ENCODE data around the gene PIGW.
A peak's percentile ranks its signal among the peaks of the same experiment; 100 is the strongest.

Gene PIGW

DNA sequence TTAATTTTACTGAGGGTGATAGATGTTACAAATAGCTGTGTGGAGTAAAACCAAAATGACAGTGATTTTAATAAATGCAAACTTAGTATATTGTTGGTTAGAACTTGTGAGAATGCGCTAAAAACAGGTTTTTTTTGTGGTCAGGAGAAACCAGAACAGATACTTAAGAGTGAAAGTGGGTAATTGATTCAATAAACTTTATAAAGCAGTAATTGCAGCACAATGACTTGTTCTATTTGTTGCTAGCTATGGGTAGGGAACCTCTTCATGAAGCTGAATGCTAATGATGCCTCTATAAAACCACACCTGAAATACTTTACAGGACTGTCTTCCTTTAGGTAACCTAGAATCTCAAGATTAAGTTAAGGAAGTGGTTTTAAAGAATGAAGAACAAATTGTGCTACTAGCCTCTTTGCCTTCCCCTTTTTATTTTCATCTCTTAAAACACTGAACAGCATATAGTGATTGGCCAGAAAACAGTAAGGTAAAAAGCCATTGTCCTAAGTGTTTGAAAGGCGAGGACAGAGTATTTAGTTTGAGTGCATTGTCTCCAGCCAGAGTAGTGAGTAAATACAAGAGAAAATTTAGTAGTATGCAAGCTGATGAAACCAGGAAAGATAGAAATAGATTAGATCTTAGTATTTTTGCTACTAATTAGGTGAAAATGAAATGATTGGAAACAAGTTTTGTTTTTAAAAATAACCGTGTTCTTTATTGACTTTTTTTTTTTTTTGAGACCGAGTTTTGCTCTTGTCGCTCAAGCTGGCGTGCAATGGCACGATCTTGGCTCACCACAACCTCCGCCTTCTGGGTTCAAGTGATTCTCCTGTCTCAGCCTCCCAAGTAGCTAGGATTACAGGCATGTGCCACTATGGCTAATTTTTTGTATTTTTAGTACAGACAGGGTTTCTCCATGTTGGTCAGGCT, 16.0 kb downstream of the PIGW start:
- Histone ChIP-seq H2BK5ac (ENCODE audit: low read length) (no peak overlapping the region), H3K4ac (ENCODE audit: low read length) (no peak overlapping the region), H3K4me2 (ENCODE audit: insufficient read depth, low read length, poor library complexity, severe bottlenecking) (no peak overlapping the region), H4K91ac (ENCODE audit: low read depth, low read length, poor library complexity) (no peak overlapping the region), H2AFZ (ENCODE audit: low read length) (no peak overlapping the region), H2AK5ac (ENCODE audit: low read depth, low read length) (no peak overlapping the region), H3K36me3 (replicated peaks in 1 of 2; ENCODE audit: control insufficient read depth in 2 of 2, insufficient read depth in 2 of 2, low read length in 2 of 2) (peaks cover 2 to 52% of the 10 kb centered on the region in 2 donors), H3K79me1 (ENCODE audit: low read depth, low read length) (peaks cover 2% of the 10 kb centered on the region), H2BK12ac (ENCODE audit: low read length) (no peak overlapping the region), H3K4me1 (ENCODE audit: control insufficient read depth in 2 of 2, insufficient read depth in 1 of 2, low read depth in 1 of 2, low read length in 2 of 2) (peaks cover 2 to 6% of the 10 kb centered on the region in 2 donors), H3K4me3 (ENCODE audit: low read length in 2 of 2) (no peak overlapping the region), H2BK120ac (ENCODE audit: low read depth, low read length) (no peak overlapping the region), H3K9ac (ENCODE audit: low read depth, low read length, poor library complexity) (no peak overlapping the region), H3K9me3 (replicated peaks in 1 of 2; ENCODE audit: control insufficient read depth in 2 of 2, insufficient read depth in 1 of 2, low read depth in 1 of 2, low read length in 2 of 2) (no peaks in the 10 kb centered on the region), H3K14ac (ENCODE audit: low read length) (no peak overlapping the region), H4K8ac (ENCODE audit: low read depth, low read length) (no peak overlapping the region), H3K18ac (ENCODE audit: low read length) (no peak overlapping the region), H3K23ac (ENCODE audit: low read depth, low read length, poor library complexity) (no peak overlapping the region), H3K27me3 (ENCODE audit: control insufficient read depth in 3 of 3, insufficient read depth in 3 of 3, low read depth in 1 of 3, low read length in 3 of 3) (no peaks in the 10 kb centered on the region), H2BK15ac (ENCODE audit: low read length) (no peak overlapping the region), H3K27ac (replicated peaks; ENCODE audit: low read length) (no peak overlapping the region)
- no peak for DNase-seq (ENCODE audit: low spot score)
- WGBS, 2 donors (ENCODE audit: extremely low coverage in 2 of 2, insufficient read length in 2 of 2, insufficient replicate concordance in 1 of 2): no CpG with 5 or more reads among the region's 8 CpGs

GRCh38 chr17:36553459-36553858, 18.7 kb downstream of the PIGW start:
- Histone ChIP-seq H3K9ac (ENCODE audit: low read depth, low read length, poor library complexity) (no peak overlapping the region), H2BK120ac (ENCODE audit: low read depth, low read length) (no peak overlapping the region), H3K79me1 (ENCODE audit: low read depth, low read length) (peaks cover 2% of the 10 kb centered on the region), H3K4me2 (ENCODE audit: insufficient read depth, low read length, poor library complexity, severe bottlenecking) (no peak overlapping the region), H3K4me3 (ENCODE audit: low read length in 2 of 2) (no peak overlapping the region), H3K36me3 (replicated peaks in 1 of 2; ENCODE audit: control insufficient read depth in 2 of 2, insufficient read depth in 2 of 2, low read length in 2 of 2) (peaks cover 11 to 65% of the 10 kb centered on the region in 2 donors), H3K4ac (ENCODE audit: low read length) (no peak overlapping the region), H3K18ac (ENCODE audit: low read length) (no peak overlapping the region), H2BK12ac (ENCODE audit: low read length) (no peak overlapping the region), H3K23ac (ENCODE audit: low read depth, low read length, poor library complexity) (no peak overlapping the region), H2AFZ (ENCODE audit: low read length) (no peak overlapping the region), H3K27me3 (ENCODE audit: control insufficient read depth in 3 of 3, insufficient read depth in 3 of 3, low read depth in 1 of 3, low read length in 3 of 3) (no peaks in the 10 kb centered on the region), H3K27ac (replicated peaks; ENCODE audit: low read length) (no peak overlapping the region), H3K4me1 (ENCODE audit: control insufficient read depth in 2 of 2, insufficient read depth in 1 of 2, low read depth in 1 of 2, low read length in 2 of 2) (no peaks in the 10 kb centered on the region), H4K8ac (ENCODE audit: low read depth, low read length) (no peak overlapping the region), H2BK15ac (ENCODE audit: low read length) (no peak overlapping the region), H2AK5ac (ENCODE audit: low read depth, low read length) (no peak overlapping the region), H2BK5ac (ENCODE audit: low read length) (no peak overlapping the region), H3K9me3 (replicated peaks in 1 of 2; ENCODE audit: control insufficient read depth in 2 of 2, insufficient read depth in 1 of 2, low read depth in 1 of 2, low read length in 2 of 2) (no peaks in the 10 kb centered on the region), H3K14ac (ENCODE audit: low read length) (no peak overlapping the region), H4K91ac (ENCODE audit: low read depth, low read length, poor library complexity) (no peak overlapping the region)
- no peak for DNase-seq (ENCODE audit: low spot score)
- WGBS, 2 donors (ENCODE audit: extremely low coverage in 2 of 2, insufficient read length in 2 of 2, insufficient replicate concordance in 1 of 2): no CpG with 5 or more reads among the region's 3 CpGs

DNA sequence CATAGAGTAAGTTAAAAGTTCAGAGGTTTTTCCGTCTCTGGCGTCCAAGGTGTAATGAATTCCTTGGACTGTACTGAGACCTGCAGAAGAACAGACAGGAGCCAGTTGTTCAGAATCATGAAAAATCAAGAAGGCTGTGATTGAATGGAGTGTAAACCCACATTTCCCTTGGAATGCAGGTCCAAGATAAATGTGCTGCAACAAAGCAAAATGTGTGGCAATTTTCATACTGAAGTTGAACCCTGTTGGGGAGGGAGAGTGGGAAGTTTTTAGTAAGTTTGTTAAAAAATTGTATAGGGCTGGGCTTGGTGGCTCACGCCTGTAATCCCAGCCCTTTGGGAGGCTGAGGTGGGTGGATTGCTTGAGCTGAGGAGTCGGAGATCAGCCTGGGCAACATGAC, 31.3 kb downstream of the PIGW start:
- Histone ChIP-seq H3K79me1 (ENCODE audit: low read depth, low read length) (no peaks in the 10 kb centered on the region), H3K23ac (ENCODE audit: low read depth, low read length, poor library complexity) (no peak overlapping the region), H3K27me3 (ENCODE audit: control insufficient read depth in 3 of 3, insufficient read depth in 3 of 3, low read depth in 1 of 3, low read length in 3 of 3) (no peaks in the 10 kb centered on the region), H3K9me3 (replicated peaks in 1 of 2; ENCODE audit: control insufficient read depth in 2 of 2, insufficient read depth in 1 of 2, low read depth in 1 of 2, low read length in 2 of 2) (no peaks in the 10 kb centered on the region), H3K4me1 (ENCODE audit: control insufficient read depth in 2 of 2, insufficient read depth in 1 of 2, low read depth in 1 of 2, low read length in 2 of 2) (no peaks in the 10 kb centered on the region), H2BK15ac (ENCODE audit: low read length) (no peak overlapping the region), H3K4me2 (ENCODE audit: insufficient read depth, low read length, poor library complexity, severe bottlenecking) (no peak overlapping the region), H3K27ac (replicated peaks; ENCODE audit: low read length) (no peak overlapping the region), H3K18ac (ENCODE audit: low read length) (no peak overlapping the region), H3K36me3 (replicated peaks in 1 of 2; ENCODE audit: control insufficient read depth in 2 of 2, insufficient read depth in 2 of 2, low read length in 2 of 2) (peaks cover 17 to 89% of the 10 kb centered on the region in 2 donors), H2AK5ac (ENCODE audit: low read depth, low read length) (no peak overlapping the region), H2AFZ (ENCODE audit: low read length) (no peak overlapping the region), H4K8ac (ENCODE audit: low read depth, low read length) (no peak overlapping the region), H2BK12ac (ENCODE audit: low read length) (no peak overlapping the region), H3K4ac (ENCODE audit: low read length) (no peak overlapping the region), H2BK5ac (ENCODE audit: low read length) (no peak overlapping the region), H2BK120ac (ENCODE audit: low read depth, low read length) (no peak overlapping the region), H3K4me3 (ENCODE audit: low read length in 2 of 2) (no peak overlapping the region), H4K91ac (ENCODE audit: low read depth, low read length, poor library complexity) (no peak overlapping the region), H3K14ac (ENCODE audit: low read length) (no peak overlapping the region), H3K9ac (ENCODE audit: low read depth, low read length, poor library complexity) (no peak overlapping the region)
- no CpG with 5 or more reads among the region's 4 CpGs for WGBS, 2 donors (ENCODE audit: extremely low coverage in 2 of 2, insufficient read length in 2 of 2, insufficient replicate concordance in 1 of 2)
- DNase-seq (ENCODE audit: low spot score): no peak

DNA sequence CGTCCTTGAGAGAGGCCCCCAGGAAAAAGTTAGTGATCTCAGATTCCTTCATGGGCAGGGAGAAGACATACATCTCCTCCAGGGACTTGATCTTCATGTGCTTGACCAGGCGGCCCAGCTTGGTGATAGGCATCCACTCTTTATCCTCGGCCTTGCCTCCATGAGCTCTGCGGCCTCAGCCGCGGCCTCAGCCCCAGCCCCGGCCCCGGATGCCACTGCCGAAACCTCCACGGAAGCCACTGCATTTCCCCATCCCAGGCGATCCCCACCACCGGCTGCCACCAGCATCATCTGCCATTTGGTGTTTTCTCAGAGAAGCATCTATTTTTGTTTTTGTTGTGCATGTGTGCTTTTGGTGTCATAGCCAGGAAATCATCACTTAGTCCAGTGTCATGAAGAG, 40.2 kb downstream of the PIGW start:
- H3K4me1 ChIP-seq (ENCODE audit: control insufficient read depth in 2 of 2, insufficient read depth in 1 of 2, low read depth in 1 of 2, low read length in 2 of 2): no peaks in the 10 kb centered on the region
- no peak overlapping the region for H2AFZ ChIP-seq (ENCODE audit: low read length)
- H3K4me2 ChIP-seq (ENCODE audit: insufficient read depth, low read length, poor library complexity, severe bottlenecking): no peak overlapping the region
- no peak overlapping the region for H3K27ac ChIP-seq (replicated peaks; ENCODE audit: low read length)
- peaks cover 0 to 3% of the 10 kb centered on the region in 2 donors for H3K9me3 ChIP-seq (replicated peaks in 1 of 2; ENCODE audit: control insufficient read depth in 2 of 2, insufficient read depth in 1 of 2, low read depth in 1 of 2, low read length in 2 of 2)
- H2BK15ac ChIP-seq (ENCODE audit: low read length): no peak overlapping the region
- no peak overlapping the region for H2BK5ac ChIP-seq (ENCODE audit: low read length)
- no peak overlapping the region for H3K4ac ChIP-seq (ENCODE audit: low read length)
- H3K27me3 ChIP-seq (ENCODE audit: control insufficient read depth in 3 of 3, insufficient read depth in 3 of 3, low read depth in 1 of 3, low read length in 3 of 3): no peaks in the 10 kb centered on the region
- no peak overlapping the region for H2AK5ac ChIP-seq (ENCODE audit: low read depth, low read length)
- peak overlapping the region in 1 of 2 donors; percentile 50 for H3K4me3 ChIP-seq (ENCODE audit: low read length in 2 of 2)
- peaks cover 17 to 84% of the 10 kb centered on the region in 2 donors for H3K36me3 ChIP-seq (replicated peaks in 1 of 2; ENCODE audit: control insufficient read depth in 2 of 2, insufficient read depth in 2 of 2, low read length in 2 of 2)
- H2BK120ac ChIP-seq (ENCODE audit: low read depth, low read length): no peak overlapping the region
- peaks cover 8% of the 10 kb centered on the region for H3K79me1 ChIP-seq (ENCODE audit: low read depth, low read length)
- DNase-seq (ENCODE audit: low spot score): no peak
- no peak overlapping the region for H2BK12ac ChIP-seq (ENCODE audit: low read length)
- H3K23ac ChIP-seq (ENCODE audit: low read depth, low read length, poor library complexity): no peak overlapping the region
- H3K14ac ChIP-seq (ENCODE audit: low read length): no peak overlapping the region
- no peak overlapping the region for H4K91ac ChIP-seq (ENCODE audit: low read depth, low read length, poor library complexity)
- no CpG with 5 or more reads among the region's 12 CpGs for WGBS, 2 donors (ENCODE audit: extremely low coverage in 2 of 2, insufficient read length in 2 of 2, insufficient replicate concordance in 1 of 2)
- no peak overlapping the region for H3K18ac ChIP-seq (ENCODE audit: low read length)
- H3K9ac ChIP-seq (ENCODE audit: low read depth, low read length, poor library complexity): no peak overlapping the region
- no peak overlapping the region for H4K8ac ChIP-seq (ENCODE audit: low read depth, low read length)
